GM23248 (cell line): ENCODE data around the gene A2M. TPM values are rescaled to one million over a fixed set of nuclear protein-coding genes. Genes with fewer than 3 reads are reported as not detected.

Source experiments
- DNase-seq: peaks from one replicate; pipeline ENCODE4 v3.0.0-alpha.2; 2015
- H2AFZ ChIP-seq: fragments of 200-600 bp; sonication (generic); 2 replicates; pipeline ENCODE4 v1.6.1; 2016; ENCODE audit warnings: antibody characterized with exemption
- H3F3A ChIP-seq: fragments of 200-600 bp; sonication (generic); 2 replicates; pipeline ENCODE4 v1.6.1; 2016; ENCODE audit warnings: mild to moderate bottlenecking, antibody characterized with exemption, mixed run types; ENCODE audit not compliant: insufficient read depth
- H3K27ac ChIP-seq: fragments of 200-600 bp; sonication (generic); 2 replicates; pipeline ENCODE4 v1.5.1; 2016; ENCODE audit warnings: mild to moderate bottlenecking
- H3K27me3 ChIP-seq: fragments of 200-600 bp; sonication (generic); replicated peaks from 2 replicates; pipeline ENCODE4 v1.6.1; 2016; ENCODE audit warnings: mild to moderate bottlenecking; ENCODE audit not compliant: insufficient read depth
- H3K36me3 ChIP-seq: fragments of 200-600 bp; sonication (generic); 2 replicates; pipeline ENCODE4 v1.6.1; 2016; ENCODE audit warnings: low read depth, mild to moderate bottlenecking
- H3K4me1 ChIP-seq: fragments of 200-600 bp; sonication (generic); 2 replicates; pipeline ENCODE4 v1.6.1; 2016; ENCODE audit warnings: mild to moderate bottlenecking; ENCODE audit not compliant: insufficient read depth
- H3K4me2 ChIP-seq: fragments of 200-600 bp; sonication (generic); one replicate; pipeline ENCODE4 v1.6.1; 2016; ENCODE audit warnings: mild to moderate bottlenecking; ENCODE audit not compliant: unreplicated experiment
- H3K4me3 ChIP-seq: fragments of 200-600 bp; sonication (generic); 2 replicates; pipeline ENCODE4 v1.5.1; 2016; ENCODE audit warnings: mild to moderate bottlenecking
- H3K79me2 ChIP-seq: fragments of 200-600 bp; sonication (generic); 2 replicates; pipeline ENCODE4 v1.6.1; 2016; ENCODE audit warnings: mild to moderate bottlenecking; ENCODE audit not compliant: insufficient read depth
- H3K9ac ChIP-seq: fragments of 200-600 bp; sonication (generic); 2 replicates; pipeline ENCODE4 v1.6.1; 2016; ENCODE audit warnings: mild to moderate bottlenecking
- H3K9me2 ChIP-seq: fragments of 200-600 bp; sonication (generic); 2 replicates; pipeline ENCODE4 v1.6.1; 2016; ENCODE audit warnings: mixed run types, mild to moderate bottlenecking, moderate library complexity; ENCODE audit not compliant: insufficient read depth
- H3K9me3 ChIP-seq: fragments of 200-600 bp; sonication (generic); one replicate; pipeline ENCODE4 v1.6.1; 2017; ENCODE audit warnings: low read depth
- H4K20me1 ChIP-seq: fragments of 200-600 bp; sonication (generic); 2 replicates; pipeline ENCODE4 v1.6.0; 2016; ENCODE audit not compliant: insufficient read depth
- EZH2 ChIP-seq: fragments of 200-600 bp; sonication (generic); IDR thresholded peaks from 2 replicates; pipeline ENCODE4 v1.6.1; 2018; ENCODE audit warnings: antibody characterized with exemption, mild to moderate bottlenecking; ENCODE audit not compliant: insufficient read depth, poor library complexity, severe bottlenecking
- EZH2phosphoT487 ChIP-seq: fragments of 200-600 bp; sonication (generic); IDR thresholded peaks from 2 replicates; pipeline ENCODE4 v1.6.1; 2018; ENCODE audit warnings: antibody characterized with exemption, moderate library complexity, mild to moderate bottlenecking, low read depth; ENCODE audit not compliant: insufficient read depth
- WGBS, 2 experiments: methylation state at CpG; one replicate each; pipeline ENCODE4 v1.1.6; 2015 to 2017; ENCODE audit warnings: low lambda C conversion rate in 2 of 2, low coverage in 1 of 2; ENCODE audit errors: missing lambda C conversion rate in 2 of 2; 5-methylcytosine and 5-hydroxymethylcytosine counted together
- in situ Hi-C: fragments of 300-500 bp; cut with MboI; formaldehyde crosslinking; loops from 2 replicates; pipeline ENCODE4 v1.15.0; 2020
- polyA plus RNA-seq: library from polyadenylated mRNA; unstranded; fragments of >200 nt; fragmentation: Nextera tagmentation; extraction: Ambion mirVana; gene quantifications from 2 replicates; pipeline ENCODE4 v1.2.1, GENCODE V29; 2016
- total RNA-seq: library from RNA; depleted of rRNA; stranded (reverse); fragments of >200 nt; shearing (Covaris generic); gene quantifications from 2 replicates; pipeline ENCODE4 v1.2.3, GENCODE V29; 2014; rRNA removed

The A2M gene
- total RNA-seq (34.9 and 60.6 TPM in 2 replicates), polyA plus RNA-seq (40.1 and 43.2 TPM in 2 replicates)

DNA sequence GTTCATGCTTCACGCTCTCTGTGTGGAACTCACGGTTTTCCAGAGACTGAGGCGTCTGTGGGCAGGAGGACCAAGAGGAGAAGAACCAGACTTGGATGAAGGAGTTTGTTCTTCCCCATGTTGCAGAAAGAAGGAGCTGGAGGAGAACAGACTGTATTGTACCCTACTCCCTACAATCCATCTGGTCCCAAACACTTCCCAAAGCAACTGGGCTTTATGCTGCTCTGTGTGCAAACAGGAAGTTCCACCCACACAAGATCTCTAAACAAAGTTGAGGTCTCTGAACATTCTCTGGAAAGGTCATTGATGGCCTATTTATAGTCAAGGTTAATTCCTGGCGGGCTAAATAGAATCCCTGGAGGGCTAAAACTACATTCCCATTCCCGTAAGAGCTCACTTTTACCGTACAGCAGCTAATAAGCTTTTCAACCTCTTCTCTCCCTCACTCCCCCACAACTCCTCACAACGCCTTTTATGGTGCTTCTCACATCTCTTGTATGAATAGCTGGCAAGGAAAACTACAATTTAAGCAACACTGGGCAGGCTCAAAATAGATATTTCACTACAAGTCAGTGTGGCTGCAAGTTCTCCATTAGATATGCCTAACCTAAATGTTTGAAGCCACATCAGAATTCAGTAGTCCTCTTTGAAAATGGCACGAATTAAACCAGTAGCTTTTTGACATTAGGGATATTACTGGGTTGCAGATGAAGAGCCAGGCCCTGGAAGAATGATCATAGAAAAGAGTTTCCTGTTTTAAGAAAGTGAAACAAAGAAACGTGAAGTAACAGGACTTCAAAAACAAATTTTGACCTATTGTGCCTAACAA lies at the start of gene A2M:
A2M (minus strand) TSS at position 189 of the 829 bp plus-strand sequence; CDS start at position 119, 70 bp downstream.
- H3K4me1 ChIP-seq, result no peaks in the 10 kb centered on the region; the same call in 1 of the 2 replicates
- peak; percentile 24 for DNase-seq
- H3K36me3 ChIP-seq, result no peaks in the 10 kb centered on the region
- in situ Hi-C loops, result no loop called here
- 52 to 53% methylated on average over 9 of the region's 9 CpGs for WGBS, 2 experiments
- H3K79me2 ChIP-seq, result no peaks in the 10 kb centered on the region
- 0 out of 2 replicates have a peak, but pooled peaks cover 3% of the 10 kb centered on the region for H3F3A ChIP-seq
- H3K4me2 ChIP-seq, result peak within 1 kb of the TSS; percentile 56
- H3K9me2 ChIP-seq, result no peaks in the 10 kb centered on the region
- no peak within 1 kb of the TSS for H3K27ac ChIP-seq
- no peaks in the 10 kb centered on the region for H4K20me1 ChIP-seq
- no peak within 1 kb of the TSS for H3K9ac ChIP-seq
- peak within 1 kb of the TSS; percentile 71 for H2AFZ ChIP-seq
- TF ChIP-seq EZH2phosphoT487 (no peak), EZH2 (no peak)
- peak within 1 kb of the TSS; percentile 34 for H3K4me3 ChIP-seq
- no peaks in the 10 kb centered on the region for H3K27me3 ChIP-seq
- H3K9me3 ChIP-seq, result no peaks in the 10 kb centered on the region

DNA sequence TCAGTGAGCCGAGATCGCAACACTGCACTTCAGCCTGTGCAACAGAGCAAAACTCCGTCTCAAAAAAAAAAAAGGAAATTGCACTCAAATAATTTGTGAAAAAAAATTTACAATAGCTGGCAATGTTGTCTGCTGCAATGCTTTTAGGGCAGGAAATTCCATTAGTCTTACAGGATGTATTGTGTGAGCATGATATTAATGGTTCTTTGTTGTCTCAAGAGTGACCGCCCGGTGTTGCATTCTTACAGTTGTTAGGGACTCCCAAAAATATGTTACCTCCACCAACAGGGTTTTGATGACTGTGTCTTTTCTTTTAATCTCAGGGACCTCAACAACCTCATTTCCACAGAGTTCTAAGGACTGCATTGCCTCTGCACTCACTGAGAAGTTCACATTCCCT lies 47.7 kb upstream of the A2M start:
- 38 to 43% methylated on average over 5 of the region's 5 CpGs for WGBS, 2 experiments
- Histone ChIP-seq H2AFZ (no peak overlapping the region), H3K9me3 (no peaks in the 10 kb centered on the region), H3K9ac (no peak overlapping the region), H3K9me2 (no peaks in the 10 kb centered on the region), H4K20me1 (no peaks in the 10 kb centered on the region), H3K36me3 (no peaks in the 10 kb centered on the region), H3K79me2 (no peaks in the 10 kb centered on the region), H3K4me1 (no peaks in the 10 kb centered on the region), H3K4me2 (no peak overlapping the region), H3K27me3 (no peaks in the 10 kb centered on the region), H3F3A (no peaks in the 10 kb centered on the region), H3K27ac (no peak overlapping the region), H3K4me3 (no peak overlapping the region)
- in situ Hi-C loops, result no loop called here
- TF ChIP-seq EZH2phosphoT487, result no peak
- TF ChIP-seq EZH2, result no peak
- no peak for DNase-seq

DNA sequence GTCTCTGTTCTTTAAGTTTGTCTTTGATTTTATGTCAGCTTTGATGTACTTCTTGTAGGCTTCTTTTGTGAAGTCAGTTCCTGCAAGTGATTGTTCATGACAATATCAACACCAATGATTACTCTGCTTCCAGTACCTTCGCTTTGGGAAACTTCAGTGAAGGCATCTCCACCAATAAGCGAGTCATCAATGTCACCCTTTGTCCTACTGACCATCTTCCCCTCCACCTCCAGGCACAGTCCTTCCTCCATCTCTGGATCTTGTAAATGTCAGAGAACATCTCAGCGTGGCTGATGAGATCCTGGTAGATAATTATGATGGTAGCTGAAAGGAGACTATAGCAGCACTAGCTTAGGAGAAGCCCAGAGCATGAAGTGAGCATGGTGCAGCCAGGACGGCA lies 40.4 kb upstream of the A2M start:
- Histone ChIP-seq H3K4me2 (no peak overlapping the region), H3K36me3 (no peaks in the 10 kb centered on the region), H3K9me2 (no peaks in the 10 kb centered on the region), H3K9me3 (no peaks in the 10 kb centered on the region), H3F3A (no peaks in the 10 kb centered on the region), H3K79me2 (no peaks in the 10 kb centered on the region), H2AFZ (no peak overlapping the region), H3K27me3 (no peaks in the 10 kb centered on the region), H3K27ac (no peak overlapping the region), H3K4me1 (no peaks in the 10 kb centered on the region), H3K4me3 (no peak overlapping the region), H3K9ac (no peak overlapping the region), H4K20me1 (no peaks in the 10 kb centered on the region)
- in situ Hi-C loops, result no loop called here
- no peak for DNase-seq
- TF ChIP-seq EZH2phosphoT487 (no peak), EZH2 (no peak)
- WGBS, 2 experiments, result 21 to 23% methylated on average over 4 of the region's 4 CpGs

DNA sequence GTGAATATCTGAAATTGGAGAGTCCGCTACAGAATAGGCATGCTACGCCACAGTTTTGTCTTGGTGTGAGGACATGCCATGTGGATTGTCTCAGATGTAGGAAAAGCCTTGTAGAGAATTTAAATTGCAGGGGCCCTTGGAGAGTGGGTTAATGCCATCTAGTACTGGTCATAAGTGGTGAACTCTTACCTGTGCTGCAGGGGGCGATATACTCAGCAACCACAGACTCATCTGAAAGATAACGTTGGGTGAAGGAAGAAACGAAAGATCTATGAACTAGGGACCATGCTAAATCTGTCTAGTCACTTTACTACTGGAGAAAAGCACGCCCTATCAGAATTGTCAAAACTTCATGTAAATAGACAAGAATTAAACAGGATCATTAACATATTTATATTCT lies 33.7 kb upstream of the A2M start:
- in situ Hi-C loops, result no loop called here
- H2AFZ ChIP-seq, result no peak overlapping the region
- no peaks in the 10 kb centered on the region for H3F3A ChIP-seq
- 33 to 36% methylated on average over 6 of the region's 6 CpGs for WGBS, 2 experiments
- H3K4me3 ChIP-seq, result no peak overlapping the region
- H3K9me3 ChIP-seq, result no peaks in the 10 kb centered on the region
- no peak for TF ChIP-seq EZH2phosphoT487
- no peak for TF ChIP-seq EZH2
- H3K27ac ChIP-seq, result no peak overlapping the region
- H3K9ac ChIP-seq, result no peak overlapping the region
- DNase-seq, result no peak
- no peak overlapping the region for H3K4me2 ChIP-seq
- H3K79me2 ChIP-seq, result no peaks in the 10 kb centered on the region
- H3K36me3 ChIP-seq, result no peaks in the 10 kb centered on the region
- H3K9me2 ChIP-seq, result no peaks in the 10 kb centered on the region
- H3K27me3 ChIP-seq, result no peaks in the 10 kb centered on the region
- H3K4me1 ChIP-seq, result no peaks in the 10 kb centered on the region
- no peaks in the 10 kb centered on the region for H4K20me1 ChIP-seq
